ENCODE results near the gene GOLGA6C.
"Not testable (repeated sequence)": the region's sequence is repeated elsewhere in the genome, so short reads cannot be mapped to it uniquely, and the experiment has no call there.

GOLGA6C gene

DNA sequence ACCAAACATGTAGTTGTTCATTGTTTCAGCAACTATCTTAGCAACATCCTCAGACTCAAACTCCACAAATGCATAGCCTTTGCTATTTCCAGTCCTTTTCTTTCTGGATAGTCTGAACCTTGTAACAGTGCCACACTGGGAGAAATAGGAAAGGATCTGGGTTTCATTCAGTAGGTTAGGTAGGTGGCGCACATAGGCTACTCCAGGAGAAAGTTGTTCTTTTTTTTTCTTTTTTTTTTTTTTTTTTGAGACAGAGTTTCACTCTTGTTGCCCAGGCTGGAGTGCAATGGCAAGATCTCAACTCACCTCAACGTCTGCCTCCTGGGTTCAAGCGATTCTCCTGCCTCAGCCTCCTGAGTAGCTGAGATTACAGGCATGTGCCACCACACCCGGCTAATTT is 5.8 kb upstream of the GOLGA6C start:
- not testable (repeated sequence) for DNase-seq (ENCODE audit: extremely low read depth in 1 of 2, low read depth in 1 of 2)

GRCh38 chr15:75258620-75259343 is 648 bp downstream of the GOLGA6C start:
- DNase-seq (ENCODE audit: extremely low read depth in 1 of 2, low read depth in 1 of 2) = not testable (repeated sequence)

DNA sequence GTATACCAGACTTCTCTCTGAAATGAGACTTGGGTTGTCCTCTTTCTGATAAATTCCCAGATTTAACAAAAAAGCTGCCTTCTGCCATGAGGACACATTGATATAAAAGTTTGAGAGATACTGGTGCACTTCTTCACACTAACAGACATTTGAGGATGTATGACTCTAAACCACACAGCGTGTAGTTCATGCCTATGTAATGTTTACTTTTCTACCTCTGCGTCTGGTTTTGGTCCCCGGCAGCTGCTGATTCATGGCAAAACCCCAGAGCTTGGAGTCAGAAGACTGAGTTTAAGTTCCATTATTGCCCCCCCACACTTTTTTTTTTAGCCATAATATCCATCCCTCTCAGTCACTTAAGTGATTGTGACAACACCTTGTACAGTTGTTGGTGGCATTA is 1.7 kb downstream of the GOLGA6C start:
- DNase-seq (ENCODE audit: extremely low read depth in 1 of 2, low read depth in 1 of 2) = not testable (repeated sequence)

GRCh38 chr15:75273751-75274359 is 15.7 kb downstream of the GOLGA6C start:
- DNase-seq (ENCODE audit: extremely low read depth in 1 of 2, low read depth in 1 of 2) = not testable (repeated sequence)

DNA sequence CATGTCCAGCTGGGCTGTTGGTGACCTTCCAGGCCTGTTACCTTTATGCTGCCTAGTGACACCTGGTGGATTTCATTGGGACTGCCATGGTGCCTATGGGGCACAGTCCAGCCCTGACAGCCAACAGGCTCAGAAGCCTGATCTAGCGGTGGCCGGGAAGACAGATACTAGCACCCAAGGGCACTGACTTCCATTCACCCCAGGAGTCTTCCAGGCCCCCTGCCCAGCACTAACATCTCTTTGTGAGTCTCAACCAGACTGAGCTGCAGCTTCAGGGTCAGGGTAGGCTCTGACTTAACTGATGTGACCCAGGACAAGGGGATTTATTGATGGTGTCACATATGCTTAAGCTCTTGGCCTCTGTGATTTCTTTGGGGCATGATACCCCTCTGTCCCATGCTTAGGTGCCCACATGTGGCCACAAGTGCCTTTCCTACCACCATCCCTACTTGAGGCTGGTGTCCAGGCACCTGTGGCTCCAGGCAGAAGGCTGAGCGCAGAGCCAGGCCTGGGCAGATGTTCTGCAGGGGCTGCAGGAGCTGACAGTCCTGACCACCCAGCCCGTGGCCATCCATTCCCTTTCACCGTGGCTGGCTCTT is 16.5 kb downstream of the GOLGA6C start:
- peak; percentile 14 to 29 for DNase-seq (ENCODE audit: extremely low read depth in 1 of 2, low read depth in 1 of 2)

DNA sequence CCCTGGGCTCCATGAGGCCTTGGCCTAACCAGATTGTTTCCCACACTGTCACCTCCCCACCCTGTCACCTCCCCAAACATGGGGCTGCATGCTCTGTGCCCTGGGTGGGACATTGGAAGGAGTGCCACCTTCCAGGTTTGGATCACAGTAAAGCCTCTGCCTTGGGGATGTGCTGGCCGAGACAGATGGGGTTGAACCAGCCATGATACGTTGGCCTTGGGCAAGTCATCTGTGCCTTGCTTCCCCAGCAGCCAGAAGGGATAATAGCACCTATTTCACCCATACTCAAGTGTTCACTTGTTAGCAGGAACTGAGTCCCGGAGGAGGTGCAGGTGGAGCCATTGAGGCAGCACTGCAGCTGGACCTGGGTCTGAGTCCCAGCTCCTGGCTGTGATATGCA is 17.5 kb downstream of the GOLGA6C start:
- not testable (repeated sequence) for DNase-seq (ENCODE audit: extremely low read depth in 1 of 2, low read depth in 1 of 2)

- not testable (repeated sequence) for DNase-seq (ENCODE audit: extremely low read depth in 1 of 2, low read depth in 1 of 2)
Measured at GRCh38 chr15:75278497-75278896, 20.4 kb downstream of the GOLGA6C start.

GRCh38 chr15:75282572-75282971 is 24.4 kb downstream of the GOLGA6C start, which contains the start of gene GOLGA6D:
TSS of gene GOLGA6D (plus strand) at chr15:75282835. CDS start at chr15:75282876, 41 bp downstream.
- not testable (repeated sequence) for DNase-seq (ENCODE audit: extremely low read depth in 1 of 2, low read depth in 1 of 2)

- DNase-seq (ENCODE audit: extremely low read depth in 1 of 2, low read depth in 1 of 2) = not testable (repeated sequence)
Measured at GRCh38 chr15:75284152-75284551, 26.0 kb downstream of the GOLGA6C start.

GRCh38 chr15:75293660-75294059 is 35.5 kb downstream of the GOLGA6C start:
- DNase-seq (ENCODE audit: extremely low read depth in 1 of 2, low read depth in 1 of 2) = not testable (repeated sequence)

DNA sequence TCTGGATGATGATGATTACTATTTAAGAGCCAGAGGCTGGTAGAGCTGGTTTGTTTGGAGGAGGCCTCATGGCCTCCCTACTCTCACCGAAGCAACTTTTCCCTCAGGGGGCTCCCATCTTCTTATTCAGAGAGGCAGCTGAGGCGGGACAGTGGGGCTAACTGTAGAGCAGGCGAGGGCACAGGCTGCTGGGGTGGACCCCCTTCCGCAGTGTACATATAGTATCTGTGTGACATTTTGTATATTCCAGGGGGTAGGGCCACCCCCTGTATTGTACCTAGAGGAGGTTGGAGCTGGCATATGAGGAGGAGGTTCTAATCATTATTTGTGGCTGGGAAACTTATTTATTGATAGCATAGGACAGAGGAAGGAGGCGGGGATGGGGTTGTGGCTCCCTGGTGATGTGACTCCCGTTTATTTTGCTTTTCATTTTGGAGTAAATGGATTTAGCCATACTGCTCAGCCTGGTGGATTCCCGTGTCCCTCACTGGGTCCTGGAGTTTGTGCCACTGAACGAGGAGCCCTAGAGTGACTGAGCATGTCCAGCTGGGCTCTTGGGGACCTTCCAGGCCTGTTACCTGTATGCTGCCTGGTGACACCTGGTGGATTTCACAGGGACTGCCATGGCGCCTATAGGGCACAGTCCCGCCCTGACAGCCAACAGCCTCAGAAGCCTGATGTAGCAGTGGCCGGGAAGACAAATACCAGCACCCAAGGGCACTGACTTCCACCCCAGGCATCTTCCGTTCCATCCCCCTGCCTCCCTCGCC is 40.6 kb downstream of the GOLGA6C start:
- DNase-seq (ENCODE audit: extremely low read depth in 1 of 2, low read depth in 1 of 2) = not testable (repeated sequence)

GRCh38 chr15:75299311-75299688 is 41.2 kb downstream of the GOLGA6C start:
- DNase-seq (ENCODE audit: extremely low read depth in 1 of 2, low read depth in 1 of 2) = peak; percentile 8 to 43

DNA sequence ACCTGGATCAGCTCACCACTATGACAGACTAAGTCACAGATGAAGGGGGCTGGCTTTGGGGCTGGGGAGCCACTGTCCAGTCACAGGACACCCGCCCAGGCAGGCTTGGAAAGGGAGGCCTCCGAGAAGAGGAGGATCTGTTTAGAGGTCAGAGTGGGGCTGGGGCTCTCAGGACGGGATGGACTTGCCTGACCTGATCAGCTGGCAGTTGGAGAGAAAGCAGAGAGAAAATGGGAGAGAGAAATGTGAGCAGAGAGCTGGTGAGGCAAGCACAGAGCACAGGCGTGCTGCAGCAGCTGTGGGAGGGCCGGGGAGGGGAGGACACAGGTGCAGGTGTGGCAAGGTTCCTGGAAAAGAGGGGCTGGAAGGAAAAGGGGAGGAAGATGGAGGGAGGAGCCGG is 41.9 kb downstream of the GOLGA6C start:
- not testable (repeated sequence) for DNase-seq (ENCODE audit: extremely low read depth in 1 of 2, low read depth in 1 of 2)

DNA sequence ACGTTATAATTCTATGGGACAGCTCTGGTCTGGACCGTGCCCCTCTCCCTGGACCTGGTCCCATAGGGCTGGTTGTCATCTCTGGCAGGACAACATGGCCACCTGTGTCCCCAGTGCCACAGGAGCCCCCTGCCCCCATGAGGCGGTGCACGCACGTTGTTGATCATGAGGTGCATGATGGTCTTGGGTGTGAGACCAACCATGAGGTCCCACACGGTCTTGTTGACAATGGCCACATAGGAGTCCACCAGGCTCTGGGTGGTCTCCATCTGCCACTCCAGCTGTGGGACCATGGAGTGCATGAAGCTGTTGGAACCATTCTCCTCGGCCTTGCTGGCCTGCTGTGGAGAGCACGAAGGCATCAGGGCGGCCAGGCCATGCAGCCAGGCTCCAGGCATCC is 44.2 kb downstream of the GOLGA6C start:
- no peak for DNase-seq (ENCODE audit: extremely low read depth in 1 of 2, low read depth in 1 of 2)

GRCh38 chr15:75302753-75303152 is 44.6 kb downstream of the GOLGA6C start:
- DNase-seq (ENCODE audit: extremely low read depth in 1 of 2, low read depth in 1 of 2) = not testable (repeated sequence)

DNA sequence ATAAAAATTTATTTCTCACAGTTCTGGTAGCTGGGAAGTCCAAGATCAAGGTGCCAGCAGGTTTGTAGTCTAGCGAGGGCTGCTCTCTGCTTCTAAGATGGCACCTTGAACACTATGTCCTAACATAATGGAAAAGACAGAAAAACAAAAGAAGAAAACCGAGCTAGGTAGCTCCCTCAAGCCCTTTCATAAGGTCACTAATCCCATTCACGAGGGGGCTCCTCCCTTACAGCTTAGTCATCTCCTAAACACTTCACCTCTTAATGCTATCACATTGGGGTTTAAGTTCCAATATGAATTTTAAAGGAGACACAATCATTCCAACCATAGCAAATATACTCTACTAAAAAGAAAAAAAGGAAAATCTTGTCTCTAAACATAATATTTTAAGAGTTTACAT is 48.1 kb downstream of the GOLGA6C start:
- DNase-seq (ENCODE audit: extremely low read depth in 1 of 2, low read depth in 1 of 2) = no peak

DNA sequence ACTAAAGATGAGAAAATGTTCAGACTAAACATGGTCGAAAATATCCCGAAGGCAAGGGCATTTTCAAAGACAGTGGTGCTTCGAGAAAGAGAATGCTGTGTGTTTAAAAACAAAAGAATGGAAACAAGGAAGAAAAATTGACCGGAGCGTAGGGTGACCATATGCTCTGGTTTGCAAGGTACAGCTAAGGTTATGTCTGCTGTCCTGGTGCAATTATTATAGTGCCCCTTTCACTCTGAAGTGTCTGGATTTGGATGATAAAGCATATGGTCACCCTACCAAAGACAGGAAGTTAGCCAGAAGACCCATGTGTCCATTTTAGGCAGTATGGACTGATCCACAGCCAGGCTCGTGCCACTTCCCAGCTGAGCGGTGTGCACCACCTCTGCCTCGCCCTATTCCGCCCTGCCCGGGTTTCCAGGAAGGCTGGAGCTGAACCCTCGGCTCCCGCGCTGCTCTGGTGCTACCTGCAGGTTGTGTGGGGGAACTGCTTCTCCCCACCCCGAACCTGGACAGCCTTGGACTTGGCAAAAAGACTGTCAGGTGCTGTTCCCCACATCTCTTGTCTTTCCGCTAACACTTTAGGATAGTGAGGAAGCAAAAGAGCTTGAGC is 49.8 kb downstream of the GOLGA6C start:
- DNase-seq (ENCODE audit: extremely low read depth in 1 of 2, low read depth in 1 of 2) = no peak

GRCh38 chr15:75309711-75310110 is 51.6 kb downstream of the GOLGA6C start:
- DNase-seq (ENCODE audit: extremely low read depth in 1 of 2, low read depth in 1 of 2) = no peak

GRCh38 chr15:75312548-75312947 is 54.4 kb downstream of the GOLGA6C start:
- not testable (repeated sequence) for DNase-seq (ENCODE audit: extremely low read depth in 1 of 2, low read depth in 1 of 2)

DNA sequence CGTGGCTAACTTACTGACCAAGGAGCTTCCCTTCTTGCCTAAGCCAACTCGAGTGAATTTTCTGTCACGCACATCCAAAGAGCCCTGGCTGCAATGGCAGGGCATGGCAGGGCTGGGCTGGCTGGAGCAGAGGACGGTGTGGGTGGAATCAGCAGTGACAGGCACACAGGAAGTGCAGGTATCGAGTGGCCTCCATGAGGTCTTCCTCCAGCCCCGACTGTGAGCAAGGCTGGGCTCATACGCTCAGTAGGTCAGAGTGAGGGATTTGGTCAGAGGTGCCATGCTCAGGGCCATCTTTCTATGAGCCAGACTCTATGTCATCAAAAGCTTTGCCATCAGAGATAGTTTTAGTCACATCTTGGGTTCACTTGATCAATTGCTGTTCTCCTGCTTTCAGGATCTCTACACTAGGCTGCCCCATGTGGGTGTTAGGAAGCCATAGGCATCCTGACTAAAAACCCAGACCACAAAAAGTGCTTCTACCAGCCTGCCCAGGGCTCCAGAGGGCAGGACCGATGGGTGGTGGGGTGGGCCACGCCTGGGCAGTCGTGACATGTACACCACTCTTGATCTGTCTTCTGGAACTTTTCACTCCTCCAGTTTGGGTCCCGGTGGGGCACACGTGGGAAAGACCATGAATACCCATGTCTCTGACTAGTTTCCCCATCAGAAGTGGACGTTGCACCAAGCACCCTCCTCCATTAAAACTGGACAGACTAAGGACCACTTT is 55.1 kb downstream of the GOLGA6C start:
- DNase-seq (ENCODE audit: extremely low read depth in 1 of 2, low read depth in 1 of 2) = no peak
